Lower leg skin (tissue), 4 donors: ENCODE results near the gene MEAF6. TPM values are rescaled to one million over a fixed set of nuclear protein-coding genes. Genes with fewer than 3 reads are reported as not detected.
A peak's percentile ranks its signal among the peaks of the same experiment; 100 is the strongest.
"Not testable (repeated sequence)": the region's sequence is repeated elsewhere in the genome, so short reads cannot be mapped to it uniquely, and the experiment has no call there.

Experiments used
- DNase-seq, 2 donors: peaks; one replicate each; pipeline ENCODE4 v3.0.0-alpha.2; 2019; ENCODE audit warnings: low spot score in 2 of 2
- H3K4me3 ChIP-seq: fragments of 200-600 bp; sonication (generic); 2 replicates; pipeline ENCODE4 v1.5.1; 2017; ENCODE audit warnings: mild to moderate bottlenecking, low read depth; ENCODE audit not compliant: poor library complexity, severe bottlenecking
- CTCF ChIP-seq, 3 donors: fragments of 450-650 bp; IDR thresholded peaks; one replicate each; pipeline ENCODE4 v1.5.1; 2016; ENCODE audit warnings: antibody characterized with exemption in 3 of 3, mild to moderate bottlenecking in 3 of 3, moderate library complexity in 2 of 3
- POLR2A ChIP-seq, 2 donors: fragments of 450-650 bp; IDR thresholded peaks; one replicate each; pipeline ENCODE4 v1.6.1; 2016 to 2017; ENCODE audit warnings: antibody characterized with exemption in 2 of 2, mild to moderate bottlenecking in 1 of 2, moderate library complexity in 1 of 2
- WGBS, 2 donors: methylation state at CpG; one replicate each; pipeline ENCODE4 v1.1.5; 2018; 5-methylcytosine and 5-hydroxymethylcytosine counted together
- intact Hi-C: fragments of 100-400 bp; cut with DNase I; formaldehyde crosslinking; loops from one replicate; pipeline ENCODE4 v1.15.0; 2023; ENCODE audit warnings: low total_unique reads
- total RNA-seq, 4 donors: library from RNA; depleted of rRNA; stranded (reverse); fragments of >200 nt; gene quantifications; one replicate each; pipeline ENCODE4 v1.1.0, GENCODE V29; 2016

Gene MEAF6
- total RNA-seq, 4 donors from 2014 or later = 55.7 to 94.2 (median 77.8) TPM

GRCh38 chr1:37537378-37537777 lies 22.8 kb upstream of the MEAF6 start:
- H3K4me3 ChIP-seq = no peak overlapping the region
- no peak for TF ChIP-seq CTCF (IDR thresholded peaks at IDR 0.05)
- intact Hi-C loops = no loop called here
- WGBS, 2 donors = 86 to 90% methylated on average over 2 of the region's 2 CpGs
- peak in 1 of 2 donors; percentile 34 for DNase-seq

GRCh38 chr1:37533317-37534093 lies 18.9 kb upstream of the MEAF6 start:
- WGBS, 2 donors = 85 to 95% methylated on average over 4 of the region's 4 CpGs
- TF ChIP-seq POLR2A (IDR thresholded peaks at IDR 0.05) (no peak), CTCF (IDR thresholded peaks at IDR 0.05) (no peak)

GRCh38 chr1:37532418-37533156 lies 18.0 kb upstream of the MEAF6 start:
- intact Hi-C loops, DNase-seq, H3K4me3 ChIP-seq: not testable (repeated sequence)
- WGBS, 2 donors = 88 to 90% methylated on average over 4 of the region's 4 CpGs

More at GRCh38 chr1:37533317-37534093, 18.9 kb upstream of the MEAF6 start:
- DNase-seq = peak in 1 of 2 donors; percentile 20
- H3K4me3 ChIP-seq = no peak overlapping the region
- intact Hi-C loops = no loop called here

GRCh38 chr1:37529888-37530287 lies 15.3 kb upstream of the MEAF6 start:
- intact Hi-C loops, DNase-seq, H3K4me3 ChIP-seq: not testable (repeated sequence)
- WGBS, 2 donors = 93 to 100% methylated on average over 1 of the region's 1 CpG

- no peak overlapping the region for H3K4me3 ChIP-seq
- intact Hi-C loops = no loop called here
- no peak for TF ChIP-seq CTCF (IDR thresholded peaks at IDR 0.05)
- no peak for TF ChIP-seq POLR2A (IDR thresholded peaks at IDR 0.05)
- no peak for DNase-seq
Measured at GRCh38 chr1:37519613-37520012, 5.0 kb upstream of the MEAF6 start.

- intact Hi-C loops, H3K4me3 ChIP-seq, DNase-seq: not testable (repeated sequence)
- WGBS, 2 donors = 74 to 86% methylated on average over 15 of the region's 15 CpGs
Measured at GRCh38 chr1:37518929-37519328, 4.4 kb upstream of the MEAF6 start.

GRCh38 chr1:37518241-37518640 lies 3.7 kb upstream of the MEAF6 start:
- H3K4me3 ChIP-seq, intact Hi-C loops, DNase-seq: not testable (repeated sequence)
- WGBS, 2 donors = 92% methylated on average over 21 of the region's 31 CpGs; no CpG with 5 or more reads in 1 of the 2 donors
